HG03565 (cell line): ENCODE data around the gene AMIGO2.

ENCODE experiments used
- ATAC-seq: cut with Tn5 transposase; IDR thresholded peaks from one replicate; pipeline ENCODE4 v1.9.1; 2021; ENCODE audit warnings: mild to moderate bottlenecking, moderate library complexity; ENCODE audit not compliant: unreplicated experiment

Gene AMIGO2

GRCh38 chr12:47038270-47038748 lies 41.5 kb downstream of the AMIGO2 start:
- no peak for ATAC-seq

DNA sequence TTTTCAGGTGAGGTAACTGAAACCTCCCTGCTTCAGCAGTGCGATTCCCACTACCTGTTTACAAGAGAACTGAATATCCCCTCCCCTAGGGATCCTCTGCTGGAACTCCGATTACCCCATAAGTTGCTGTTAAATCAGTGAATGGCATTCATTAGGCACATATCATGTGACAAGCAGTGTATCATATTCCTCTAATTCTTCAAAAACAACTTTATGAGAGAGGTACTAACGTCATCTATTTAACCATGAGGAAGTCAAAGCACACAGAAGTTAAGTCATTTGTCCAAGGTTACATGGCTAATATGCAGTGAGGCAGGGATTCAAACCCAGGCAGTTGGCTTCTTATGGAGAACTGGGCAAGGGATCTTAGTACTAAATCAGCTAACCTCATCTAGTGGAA lies 44.3 kb downstream of the AMIGO2 start:
- ATAC-seq, result no peak

DNA sequence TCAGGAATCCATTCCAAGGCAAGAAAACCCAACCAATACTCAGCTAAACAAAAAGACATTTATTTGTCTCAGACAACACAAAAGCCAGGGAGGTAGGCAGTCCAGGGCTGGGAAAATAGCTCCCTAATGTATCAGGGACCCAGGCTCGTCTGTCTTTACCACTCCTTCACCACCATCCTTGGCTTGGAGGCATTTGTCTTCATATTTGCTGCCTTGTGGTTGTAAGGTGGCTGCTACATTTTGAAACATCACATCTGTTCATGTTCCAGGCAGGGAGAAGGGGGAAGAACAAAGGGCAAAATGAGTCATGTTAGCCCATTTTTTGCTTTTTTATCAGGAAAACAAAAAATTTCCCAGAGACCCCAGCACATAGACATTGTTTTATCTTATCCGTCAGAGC lies 45.1 kb downstream of the AMIGO2 start:
- no peak for ATAC-seq

DNA sequence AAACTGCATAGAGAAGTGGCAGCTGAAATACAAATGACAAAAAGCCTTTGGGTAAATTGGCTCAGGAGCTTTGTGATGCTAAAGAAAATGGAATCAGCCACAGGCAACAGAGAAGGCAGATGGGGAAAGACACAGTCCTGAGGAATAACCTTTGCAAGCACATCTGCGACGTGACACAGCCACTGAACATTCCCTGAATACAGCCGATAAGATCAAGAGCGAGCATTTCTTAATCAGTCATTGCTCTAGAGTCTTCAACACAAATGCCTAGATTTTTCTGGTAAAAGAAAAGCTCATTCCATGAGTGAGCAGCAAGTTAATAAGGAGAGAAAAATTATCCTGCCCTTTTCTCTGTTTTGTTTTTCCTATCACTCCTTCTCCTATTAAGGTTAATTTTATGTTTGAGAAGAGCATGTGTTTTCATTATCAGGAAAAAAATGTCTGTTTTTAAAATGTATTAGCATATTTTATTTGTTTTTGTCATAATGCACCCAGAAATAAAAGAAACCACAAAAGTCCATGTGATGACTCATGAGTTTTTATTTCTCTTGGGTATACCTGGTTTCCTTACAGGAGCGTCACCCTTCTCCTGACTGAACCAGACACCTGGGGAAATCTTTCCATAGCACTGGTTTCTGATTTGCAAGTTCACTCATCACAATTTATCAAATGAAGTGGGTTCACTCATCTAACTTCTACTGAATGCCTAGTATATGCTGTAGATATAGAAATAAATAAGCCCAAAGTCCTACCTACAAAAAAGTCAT lies 45.8 kb downstream of the AMIGO2 start:
- no peak for ATAC-seq

- ATAC-seq, result no peak
Measured at GRCh38 chr12:47033081-47033480, 46.7 kb downstream of the AMIGO2 start.

DNA sequence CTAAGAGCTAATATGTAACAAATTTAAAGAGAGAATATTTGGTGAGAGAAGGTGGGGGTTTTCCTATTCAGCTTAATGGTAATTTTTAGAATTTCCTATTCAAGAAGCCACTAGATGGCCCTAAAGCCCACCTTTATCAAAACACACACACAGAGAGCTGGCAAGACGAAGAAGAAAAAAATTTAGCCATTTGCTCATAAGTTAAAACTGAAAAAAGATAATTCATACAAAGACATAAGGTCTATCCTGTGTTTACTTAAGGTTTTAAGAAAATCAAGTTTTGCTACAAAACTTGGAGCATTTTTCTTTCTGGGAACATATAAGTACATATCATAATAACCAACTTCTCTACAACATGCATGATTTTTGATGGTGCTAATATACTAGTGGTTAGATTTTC lies 47.1 kb downstream of the AMIGO2 start:
- no peak for ATAC-seq

DNA sequence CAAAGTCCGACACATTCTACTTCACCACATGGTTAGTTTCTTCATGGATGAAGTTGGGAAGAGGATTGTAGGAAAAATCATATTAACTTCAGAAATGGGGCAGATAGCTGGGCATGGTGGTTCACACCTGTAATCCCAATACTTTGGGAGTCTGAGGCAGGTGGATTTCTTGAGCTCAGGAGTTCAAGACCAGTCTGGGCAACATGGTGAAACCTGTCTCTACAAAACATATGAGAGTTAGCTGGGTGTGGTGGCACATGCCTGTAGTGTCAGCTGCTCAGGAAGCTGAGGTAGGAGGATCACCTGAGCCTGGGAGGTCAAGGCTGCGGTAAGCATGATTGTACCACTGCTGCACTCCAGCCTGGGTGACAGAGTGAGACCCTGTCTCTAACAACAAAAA lies 49.9 kb downstream of the AMIGO2 start:
- no peak for ATAC-seq

DNA sequence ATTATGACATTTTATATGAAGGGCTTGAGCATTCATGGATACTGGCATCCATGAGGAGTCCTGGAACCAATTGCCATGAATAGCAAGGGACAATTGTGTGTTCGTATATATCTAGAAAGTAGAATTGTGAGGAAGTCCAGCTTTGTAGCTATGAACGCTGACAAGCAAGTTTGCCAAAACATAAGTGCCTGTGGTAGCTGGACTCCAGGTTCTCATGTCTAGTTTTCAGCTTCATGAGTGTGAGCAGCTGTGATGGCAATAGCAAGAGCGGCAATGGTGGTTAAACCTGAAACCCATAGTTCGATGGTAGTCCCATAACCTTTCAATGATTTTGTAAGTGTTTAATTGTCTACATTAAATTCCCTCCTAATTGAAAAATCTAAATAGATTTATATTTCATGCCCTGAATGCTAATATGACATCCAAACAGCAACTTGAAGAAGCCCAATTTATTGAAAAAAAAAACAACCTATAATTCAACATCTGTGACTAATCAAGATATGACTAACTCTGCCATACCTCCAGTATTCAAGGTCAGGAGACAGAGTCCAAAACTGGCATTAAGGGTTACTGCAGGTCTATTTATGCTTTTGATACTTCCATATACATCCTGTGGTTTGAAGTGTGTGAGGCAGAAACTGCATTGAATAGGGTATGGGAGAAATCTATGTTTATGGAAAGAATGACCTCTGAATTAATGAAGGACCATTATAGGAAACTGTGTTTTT lies 50.6 kb downstream of the AMIGO2 start:
- no peak for ATAC-seq

DNA sequence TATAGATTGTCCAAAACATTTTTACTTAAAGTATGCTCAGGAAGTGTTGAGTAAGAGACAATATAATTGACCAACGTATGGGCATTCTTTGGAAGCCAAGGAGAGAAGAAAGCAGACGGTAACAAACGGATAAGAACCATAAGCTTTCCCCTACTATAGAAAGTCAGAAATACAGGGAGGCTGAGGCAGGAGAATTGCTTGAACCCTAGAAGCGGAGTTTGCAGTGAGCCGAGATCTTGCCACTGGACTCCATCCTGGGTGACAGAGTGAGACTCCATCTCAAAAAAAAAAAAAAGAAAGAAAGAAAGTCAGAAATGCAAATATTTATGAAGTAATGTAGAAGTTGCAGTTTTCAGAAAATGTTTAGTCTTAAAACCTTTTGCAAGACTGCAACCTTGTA lies 51.6 kb downstream of the AMIGO2 start:
- ATAC-seq, result no peak
